Measurements from ENCODE around the gene ZNF142. TPM values are rescaled to one million over a fixed set of nuclear protein-coding genes. Genes with fewer than 3 reads are reported as not detected.

The ZNF142 gene
- total RNA-seq, 1 donor from 2014 or later: 9.8 TPM

Other genes with a start within 250 kb of the ZNF142 start
- 2.6 TPM for gene VIL1, start 240.5 kb downstream of the ZNF142 start, total RNA-seq
- 4.8 TPM for gene USP37, start 91.3 kb downstream of the ZNF142 start, total RNA-seq
- 14.1 TPM for gene CNOT9, start 90.8 kb downstream of the ZNF142 start, total RNA-seq
- gene PLCD4, start 51.7 kb downstream of the ZNF142 start, total RNA-seq: 0.43 TPM
- 38.7 TPM for gene BCS1L, start 60 bp upstream of the ZNF142 start, total RNA-seq
- 9.0 TPM for gene RNF25, start 12.4 kb upstream of the ZNF142 start, total RNA-seq
- 16.0 TPM for gene STK36, start 12.5 kb upstream of the ZNF142 start, total RNA-seq
- 7.4 TPM for gene TTLL4, start 51.2 kb upstream of the ZNF142 start, total RNA-seq
- gene CYP27A1, start 122.5 kb upstream of the ZNF142 start, total RNA-seq: 263 TPM
- gene PRKAG3, start 172.2 kb upstream of the ZNF142 start, total RNA-seq: not detected
- 0.28 TPM for gene WNT6, start 200.2 kb upstream of the ZNF142 start, total RNA-seq
- not detected for gene WNT10A, start 221.2 kb upstream of the ZNF142 start, total RNA-seq